ENCODE measurements around the gene PTPRN2. TPM values are rescaled to one million over a fixed set of nuclear protein-coding genes. Genes with fewer than 3 reads are reported as not detected.
"Not testable (repeated sequence)": the region's sequence is repeated elsewhere in the genome, so short reads cannot be mapped to it uniquely, and the experiment has no call there.

Gene PTPRN2
- total RNA-seq, 3 donors from 2014 or later: 0.43 to 0.66 (median 0.63) TPM

DNA sequence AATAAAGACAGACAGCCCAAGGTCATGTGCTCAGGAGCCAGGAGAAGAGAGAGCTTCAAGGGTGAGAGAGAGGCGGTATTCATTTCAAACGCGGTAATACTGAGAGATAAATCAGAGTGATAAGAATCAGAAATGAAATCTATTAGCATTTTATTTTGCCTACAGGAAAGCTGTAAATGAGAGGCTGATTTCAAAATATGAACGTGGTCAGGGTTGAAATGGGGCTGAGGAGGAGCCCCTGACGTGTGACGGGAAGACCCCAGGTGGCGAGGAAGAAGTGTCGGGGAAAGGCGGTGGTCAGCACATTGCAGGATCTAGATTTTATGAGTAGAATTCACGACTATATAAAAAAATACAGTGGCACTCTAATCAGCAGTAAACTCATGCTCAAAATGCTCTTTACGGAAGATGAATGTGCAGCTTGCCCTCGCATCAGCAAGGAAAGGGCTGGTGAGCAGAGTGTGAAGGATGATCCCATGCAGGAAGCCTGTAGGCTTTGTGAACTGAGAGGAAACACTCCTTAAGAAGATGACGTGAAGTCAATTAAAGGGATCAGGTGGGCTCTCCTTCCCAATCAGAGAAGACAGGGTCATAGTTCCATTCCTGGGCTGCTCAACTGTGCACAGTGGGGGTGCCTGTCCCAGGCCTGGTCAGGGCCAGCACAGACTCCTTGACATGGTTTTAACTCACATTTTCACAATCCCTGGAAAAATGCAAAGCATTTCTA, 360.2 kb downstream of the PTPRN2 start:
- Mint-ChIP-seq H3K9me3 (peaks cover 23% of the 10 kb centered on the region), H3K36me3 (ENCODE audit: insufficient read depth) (no peaks in the 10 kb centered on the region), H3K27me3 (ENCODE audit: low read depth) (peaks cover 2% of the 10 kb centered on the region), H3K4me3 (no peak overlapping the region), H3K4me1 (ENCODE audit: low read depth) (no peaks in the 10 kb centered on the region)
- no peak for ATAC-seq
- no peak for DNase-seq

- H3K9me3 Mint-ChIP-seq: peaks cover 24% of the 10 kb centered on the region
- H3K4me1 Mint-ChIP-seq (ENCODE audit: low read depth): no peaks in the 10 kb centered on the region
- no peaks in the 10 kb centered on the region for H3K36me3 Mint-ChIP-seq (ENCODE audit: insufficient read depth)
- ATAC-seq (no peak), DNase-seq (no peak)
- H3K27me3 Mint-ChIP-seq (ENCODE audit: low read depth): peaks cover 4% of the 10 kb centered on the region
- H3K4me3 Mint-ChIP-seq: no peak overlapping the region
Measured at GRCh38 chr7:158216198-158216597, 371.4 kb downstream of the PTPRN2 start.

GRCh38 chr7:158209435-158209834, 378.2 kb downstream of the PTPRN2 start:
- H3K9me3 Mint-ChIP-seq: peaks cover 23% of the 10 kb centered on the region
- no peak for ATAC-seq
- H3K4me3 Mint-ChIP-seq: no peak overlapping the region
- no peak for DNase-seq
- no peaks in the 10 kb centered on the region for H3K36me3 Mint-ChIP-seq (ENCODE audit: insufficient read depth)
- peaks cover 7% of the 10 kb centered on the region for H3K27me3 Mint-ChIP-seq (ENCODE audit: low read depth)
- H3K4me1 Mint-ChIP-seq (ENCODE audit: low read depth): no peaks in the 10 kb centered on the region

DNA sequence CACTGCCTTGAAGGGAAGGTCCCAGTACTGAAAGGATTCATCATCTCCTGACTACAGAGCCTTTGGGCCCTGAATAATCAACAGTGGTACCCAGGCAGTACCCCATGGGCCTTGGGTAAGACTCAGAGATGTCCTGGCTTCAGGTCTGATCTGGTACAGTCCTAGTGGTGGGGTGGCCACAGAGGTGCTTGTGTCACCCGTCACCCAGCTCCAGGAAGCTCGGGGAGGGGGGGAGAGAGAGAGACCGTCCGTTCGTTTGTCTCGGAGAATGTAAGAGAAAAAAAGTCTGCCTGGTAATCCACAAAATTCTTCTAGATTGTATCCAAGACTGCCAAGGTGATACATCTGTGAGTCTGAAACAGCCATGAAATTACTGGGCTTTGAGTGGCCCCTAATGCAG, 381.3 kb downstream of the PTPRN2 start:
- H3K27me3 Mint-ChIP-seq (ENCODE audit: low read depth): peaks cover 23% of the 10 kb centered on the region
- no peak for ATAC-seq
- peaks cover 16% of the 10 kb centered on the region for H3K9me3 Mint-ChIP-seq
- DNase-seq: no peak
- no peaks in the 10 kb centered on the region for H3K36me3 Mint-ChIP-seq (ENCODE audit: insufficient read depth)
- H3K4me1 Mint-ChIP-seq (ENCODE audit: low read depth): no peaks in the 10 kb centered on the region
- H3K4me3 Mint-ChIP-seq: no peak overlapping the region

GRCh38 chr7:158204453-158204852, 383.2 kb downstream of the PTPRN2 start:
- H3K36me3 Mint-ChIP-seq (ENCODE audit: insufficient read depth): no peaks in the 10 kb centered on the region
- H3K4me1 Mint-ChIP-seq (ENCODE audit: low read depth): no peaks in the 10 kb centered on the region
- H3K9me3 Mint-ChIP-seq: peaks cover 8% of the 10 kb centered on the region
- DNase-seq: no peak
- H3K4me3 Mint-ChIP-seq: no peak overlapping the region
- peaks cover 24% of the 10 kb centered on the region for H3K27me3 Mint-ChIP-seq (ENCODE audit: low read depth)
- ATAC-seq: no peak

DNA sequence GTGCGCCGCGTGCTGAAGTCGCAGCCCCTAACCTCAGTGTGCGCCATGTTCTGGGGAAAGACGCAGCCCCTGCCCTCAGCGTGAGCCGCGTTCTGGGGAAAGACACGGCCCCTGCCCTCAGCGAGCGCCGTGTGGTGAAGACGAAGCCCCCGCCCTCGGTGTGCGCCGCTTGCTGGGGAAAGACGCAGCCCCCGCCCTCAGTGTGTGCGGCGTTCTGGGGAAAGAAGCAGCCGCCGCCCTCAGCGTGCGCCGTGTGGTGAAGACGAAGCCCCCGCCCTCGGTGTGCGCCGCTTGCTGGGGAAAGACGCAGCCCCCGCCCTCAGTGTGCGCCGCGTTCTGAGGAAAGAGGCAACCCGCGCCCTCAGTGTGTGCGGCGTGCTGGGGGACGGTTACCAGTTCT, 383.7 kb downstream of the PTPRN2 start:
- H3K36me3 Mint-ChIP-seq (ENCODE audit: insufficient read depth); DNase-seq; H3K4me3 Mint-ChIP-seq; H3K9me3 Mint-ChIP-seq; ATAC-seq; H3K4me1 Mint-ChIP-seq (ENCODE audit: low read depth): not testable (repeated sequence)
- peaks cover 24% of the 10 kb centered on the region for H3K27me3 Mint-ChIP-seq (ENCODE audit: low read depth)

GRCh38 chr7:158194365-158194900, 393.2 kb downstream of the PTPRN2 start:
- Mint-ChIP-seq H3K27me3 (ENCODE audit: low read depth) (no peaks in the 10 kb centered on the region), H3K4me1 (ENCODE audit: low read depth) (no peaks in the 10 kb centered on the region), H3K36me3 (ENCODE audit: insufficient read depth) (no peaks in the 10 kb centered on the region), H3K4me3 (no peak overlapping the region), H3K9me3 (peaks cover 18% of the 10 kb centered on the region)
- ATAC-seq (no peak), DNase-seq (no peak)

GRCh38 chr7:158193446-158193845, 394.2 kb downstream of the PTPRN2 start:
- Mint-ChIP-seq H3K36me3 (ENCODE audit: insufficient read depth) (no peaks in the 10 kb centered on the region), H3K4me1 (ENCODE audit: low read depth) (no peaks in the 10 kb centered on the region), H3K4me3 (no peak overlapping the region), H3K27me3 (ENCODE audit: low read depth) (no peaks in the 10 kb centered on the region), H3K9me3 (peaks cover 18% of the 10 kb centered on the region)
- ATAC-seq: no peak
- DNase-seq: no peak

- Mint-ChIP-seq H3K4me3 (no peak overlapping the region), H3K36me3 (ENCODE audit: insufficient read depth) (no peaks in the 10 kb centered on the region), H3K4me1 (ENCODE audit: low read depth) (no peaks in the 10 kb centered on the region), H3K9me3 (peaks cover 18% of the 10 kb centered on the region), H3K27me3 (ENCODE audit: low read depth) (no peaks in the 10 kb centered on the region)
- ATAC-seq (no peak), DNase-seq (no peak)
Measured at GRCh38 chr7:158192956-158193355, 394.7 kb downstream of the PTPRN2 start.

GRCh38 chr7:158192184-158192835, 395.3 kb downstream of the PTPRN2 start:
- ATAC-seq (no peak), DNase-seq (no peak)
- no peaks in the 10 kb centered on the region for H3K36me3 Mint-ChIP-seq (ENCODE audit: insufficient read depth)
- H3K9me3 Mint-ChIP-seq: peaks cover 18% of the 10 kb centered on the region
- no peaks in the 10 kb centered on the region for H3K4me1 Mint-ChIP-seq (ENCODE audit: low read depth)
- H3K4me3 Mint-ChIP-seq: no peak overlapping the region
- H3K27me3 Mint-ChIP-seq (ENCODE audit: low read depth): no peaks in the 10 kb centered on the region

- H3K4me3 Mint-ChIP-seq: no peak overlapping the region
- H3K36me3 Mint-ChIP-seq (ENCODE audit: insufficient read depth): no peaks in the 10 kb centered on the region
- H3K27me3 Mint-ChIP-seq (ENCODE audit: low read depth): no peaks in the 10 kb centered on the region
- no peaks in the 10 kb centered on the region for H3K4me1 Mint-ChIP-seq (ENCODE audit: low read depth)
- H3K9me3 Mint-ChIP-seq: peaks cover 18% of the 10 kb centered on the region
- ATAC-seq (no peak), DNase-seq (no peak)
Measured at GRCh38 chr7:158191671-158192070, 396.0 kb downstream of the PTPRN2 start.

DNA sequence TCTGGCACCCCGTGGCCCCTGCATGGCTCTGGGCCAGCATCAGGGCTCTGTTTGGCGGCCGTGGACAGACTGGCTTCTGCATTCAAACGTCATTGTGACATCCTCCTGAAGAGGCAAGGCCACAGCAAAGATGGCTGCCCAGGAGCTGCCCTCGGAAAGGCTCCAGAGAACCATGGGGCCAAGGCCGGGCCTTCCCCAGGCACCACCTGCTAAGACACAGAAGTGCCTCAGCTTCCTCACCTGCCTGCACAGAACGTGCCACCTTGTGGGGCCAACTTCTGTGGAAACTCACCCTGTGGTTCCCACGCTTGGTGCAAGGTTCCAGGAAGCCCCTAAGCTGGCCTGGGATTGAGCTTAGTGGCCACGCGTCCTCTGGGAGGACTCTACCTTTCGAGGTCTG, 396.9 kb downstream of the PTPRN2 start:
- H3K9me3 Mint-ChIP-seq: peaks cover 11% of the 10 kb centered on the region
- H3K36me3 Mint-ChIP-seq (ENCODE audit: insufficient read depth): no peaks in the 10 kb centered on the region
- no peak overlapping the region for H3K4me3 Mint-ChIP-seq
- H3K4me1 Mint-ChIP-seq (ENCODE audit: low read depth): no peaks in the 10 kb centered on the region
- no peak for ATAC-seq
- H3K27me3 Mint-ChIP-seq (ENCODE audit: low read depth): no peaks in the 10 kb centered on the region
- DNase-seq: no peak

DNA sequence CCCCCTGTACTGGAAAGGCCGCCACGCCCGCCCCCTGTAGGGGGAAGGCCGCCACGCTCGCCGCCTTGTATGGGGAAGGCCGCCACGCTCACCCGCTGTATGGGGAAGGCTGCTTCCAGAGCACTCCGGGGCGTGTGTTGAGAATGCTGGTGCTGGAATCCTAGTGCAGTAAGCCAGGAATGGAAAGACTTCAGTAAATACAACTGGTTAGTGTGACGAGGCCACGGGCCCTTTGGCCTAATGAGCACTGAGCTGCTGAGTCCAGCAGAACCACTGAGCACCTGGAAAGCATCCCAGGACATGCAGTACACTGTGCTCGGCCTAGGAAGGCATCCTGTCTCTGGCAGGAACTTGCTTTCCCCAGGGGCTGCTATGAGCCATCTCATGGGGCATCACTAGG, 398.9 kb downstream of the PTPRN2 start:
- no peak for ATAC-seq

DNA sequence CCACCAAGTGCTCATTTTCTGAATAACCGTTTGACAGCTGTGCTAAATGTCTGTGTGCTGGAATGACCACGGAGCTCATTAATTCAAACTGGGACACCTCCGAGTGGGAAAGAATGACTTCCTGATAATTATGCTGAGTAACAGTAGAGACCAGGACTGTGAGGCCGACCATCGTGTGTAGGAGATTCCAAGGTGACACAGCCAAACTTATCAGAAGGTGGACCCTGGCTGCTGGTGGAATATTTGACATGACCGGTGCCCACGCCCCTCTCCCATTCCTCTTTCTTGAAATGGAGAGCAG, 400.0 kb downstream of the PTPRN2 start:
- ATAC-seq: no peak
- no peak overlapping the region for H3K4me3 Mint-ChIP-seq
- DNase-seq: no peak
- H3K27me3 Mint-ChIP-seq (ENCODE audit: low read depth): no peaks in the 10 kb centered on the region
- no peaks in the 10 kb centered on the region for H3K36me3 Mint-ChIP-seq (ENCODE audit: insufficient read depth)
- H3K9me3 Mint-ChIP-seq: peaks cover 6% of the 10 kb centered on the region
- H3K4me1 Mint-ChIP-seq (ENCODE audit: low read depth): no peaks in the 10 kb centered on the region

More for the DNA sequence above, 398.9 kb downstream of the PTPRN2 start:
- no peaks in the 10 kb centered on the region for H3K36me3 Mint-ChIP-seq (ENCODE audit: insufficient read depth)
- no peak for DNase-seq
- H3K4me1 Mint-ChIP-seq (ENCODE audit: low read depth): no peaks in the 10 kb centered on the region
- no peaks in the 10 kb centered on the region for H3K27me3 Mint-ChIP-seq (ENCODE audit: low read depth)
- H3K4me3 Mint-ChIP-seq: no peak overlapping the region
- no peaks in the 10 kb centered on the region for H3K9me3 Mint-ChIP-seq

All from activated T-cell treated with anti-CD3 and anti-CD28 coated beads, Interleukin-2, amount 50 U/mL, for 4 hours (primary cell).